OCI-LY3 (cell line): ENCODE measurements around the gene FERMT3.

Experiments
- H2AFZ ChIP-seq: fragments of 200-600, 300-600 bp; shearing (Covaris generic); 2 replicates; pipeline ENCODE4 v1.6.0; 2014; ENCODE audit warnings: antibody characterized with exemption, low read depth, low read length
- H3K27ac ChIP-seq: fragments of 200-600, 300-600 bp; sonication (generic); 2 replicates; pipeline ENCODE4 v1.5.1; 2014; ENCODE audit warnings: mild to moderate bottlenecking, low read length, moderate library complexity, mixed read lengths
- H3K27me3 ChIP-seq: fragments of 200-600, 300-600 bp; sonication (generic); 2 replicates; pipeline ENCODE4 v1.6.1; 2014; ENCODE audit warnings: low read depth, low read length, mixed read lengths
- H3K36me3 ChIP-seq: fragments of 200-600, 300-600 bp; sonication (generic); replicated peaks from 2 replicates; pipeline ENCODE3; 2014; ENCODE audit warnings: low read depth, low read length, mixed read lengths
- H3K4me1 ChIP-seq: fragments of 300-600, 200-600 bp; sonication (generic); 2 replicates; pipeline ENCODE4 v1.6.1; 2014; ENCODE audit warnings: low read length, mixed read lengths
- H3K4me2 ChIP-seq: fragments of 200-600, 300-600 bp; sonication (generic); 2 replicates; pipeline ENCODE4 v1.6.1; 2014; ENCODE audit warnings: low read length, mixed read lengths
- H3K4me3 ChIP-seq: fragments of 300-600, 200-600 bp; sonication (generic); 2 replicates; pipeline ENCODE4 v1.5.1; 2014; ENCODE audit warnings: antibody characterized with exemption, mild to moderate bottlenecking, low read length, moderate library complexity
- H3K79me2 ChIP-seq: fragments of 300-600, 200-600 bp; shearing (Covaris generic); 2 replicates; pipeline ENCODE4 v1.6.1; 2014; ENCODE audit warnings: mild to moderate bottlenecking, low read length, mixed read lengths
- H3K9ac ChIP-seq: fragments of 300-600, 200-600 bp; shearing (Covaris generic); 2 replicates; pipeline ENCODE4 v1.6.0; 2014; ENCODE audit warnings: mild to moderate bottlenecking, low read length, moderate library complexity
- H3K9me3 ChIP-seq: fragments of 200-600, 300-600 bp; shearing (Covaris generic); 2 replicates; pipeline ENCODE4 v1.6.1; 2014; ENCODE audit warnings: low read length, mixed read lengths; ENCODE audit not compliant: insufficient read depth
- H4K20me1 ChIP-seq: fragments of 200-600, 300-600 bp; sonication (generic); 2 replicates; pipeline ENCODE4 v1.6.1; 2016; ENCODE audit warnings: low read length, mixed read lengths; ENCODE audit not compliant: insufficient read depth
- EZH2phosphoT487 ChIP-seq: fragments of 200-600 bp; shearing (Covaris generic); IDR thresholded peaks from 2 replicates; pipeline ENCODE4 v1.6.1; 2018; ENCODE audit warnings: antibody characterized with exemption, mixed run types, low read depth
- TF ChIP-seq, protein P1 (sequence below): fragments of 200-600, 300-600 bp; sonication (generic); IDR thresholded peaks from 2 replicates; pipeline ENCODE4 v1.5.1; 2014; ENCODE audit warnings: antibody characterized with exemption, low read length, low read depth

Gene FERMT3

DNA sequence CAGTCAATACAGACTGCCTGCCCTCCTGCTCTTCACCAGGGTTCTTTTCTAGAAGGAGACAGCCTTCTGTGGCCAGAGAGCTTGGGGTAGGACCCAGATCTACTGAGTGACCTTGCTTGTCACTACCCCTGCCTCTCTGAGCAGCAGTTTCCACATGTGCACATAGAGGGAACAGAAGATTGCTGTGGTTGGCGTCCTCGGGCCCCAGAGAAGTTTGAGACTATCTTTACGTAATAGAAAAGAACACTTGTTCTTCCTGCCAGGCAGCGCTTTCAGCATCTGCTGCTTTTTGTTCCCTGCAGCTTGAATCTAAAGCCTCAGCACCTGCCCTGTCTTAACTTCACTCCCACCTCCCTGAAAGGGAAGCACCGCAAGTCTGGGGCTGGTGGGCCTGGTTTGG lies 32.5 kb downstream of the FERMT3 start:
- Histone ChIP-seq H3K4me1 (peaks cover 62% of the 10 kb centered on the region), H3K9me3 (no peaks in the 10 kb centered on the region), H3K27me3 (no peaks in the 10 kb centered on the region), H3K9ac (peak overlapping the region; percentile 47; the same call in 1 of the 2 replicates), H2AFZ (no peak overlapping the region), H4K20me1 (peaks cover 12% of the 10 kb centered on the region; the same call in 1 of the 2 replicates), H3K36me3 (peaks cover 47% of the 10 kb centered on the region), H3K27ac (peak overlapping the region; percentile 89), H3K79me2 (peaks cover 42% of the 10 kb centered on the region), H3K4me2 (peak overlapping the region; percentile 48), H3K4me3 (no peak overlapping the region)
- TF ChIP-seq EZH2phosphoT487, result no peak
- TF ChIP-seq, protein P1, sequence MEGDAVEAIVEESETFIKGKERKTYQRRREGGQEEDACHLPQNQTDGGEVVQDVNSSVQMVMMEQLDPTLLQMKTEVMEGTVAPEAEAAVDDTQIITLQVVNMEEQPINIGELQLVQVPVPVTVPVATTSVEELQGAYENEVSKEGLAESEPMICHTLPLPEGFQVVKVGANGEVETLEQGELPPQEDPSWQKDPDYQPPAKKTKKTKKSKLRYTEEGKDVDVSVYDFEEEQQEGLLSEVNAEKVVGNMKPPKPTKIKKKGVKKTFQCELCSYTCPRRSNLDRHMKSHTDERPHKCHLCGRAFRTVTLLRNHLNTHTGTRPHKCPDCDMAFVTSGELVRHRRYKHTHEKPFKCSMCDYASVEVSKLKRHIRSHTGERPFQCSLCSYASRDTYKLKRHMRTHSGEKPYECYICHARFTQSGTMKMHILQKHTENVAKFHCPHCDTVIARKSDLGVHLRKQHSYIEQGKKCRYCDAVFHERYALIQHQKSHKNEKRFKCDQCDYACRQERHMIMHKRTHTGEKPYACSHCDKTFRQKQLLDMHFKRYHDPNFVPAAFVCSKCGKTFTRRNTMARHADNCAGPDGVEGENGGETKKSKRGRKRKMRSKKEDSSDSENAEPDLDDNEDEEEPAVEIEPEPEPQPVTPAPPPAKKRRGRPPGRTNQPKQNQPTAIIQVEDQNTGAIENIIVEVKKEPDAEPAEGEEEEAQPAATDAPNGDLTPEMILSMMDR, result no peak

DNA sequence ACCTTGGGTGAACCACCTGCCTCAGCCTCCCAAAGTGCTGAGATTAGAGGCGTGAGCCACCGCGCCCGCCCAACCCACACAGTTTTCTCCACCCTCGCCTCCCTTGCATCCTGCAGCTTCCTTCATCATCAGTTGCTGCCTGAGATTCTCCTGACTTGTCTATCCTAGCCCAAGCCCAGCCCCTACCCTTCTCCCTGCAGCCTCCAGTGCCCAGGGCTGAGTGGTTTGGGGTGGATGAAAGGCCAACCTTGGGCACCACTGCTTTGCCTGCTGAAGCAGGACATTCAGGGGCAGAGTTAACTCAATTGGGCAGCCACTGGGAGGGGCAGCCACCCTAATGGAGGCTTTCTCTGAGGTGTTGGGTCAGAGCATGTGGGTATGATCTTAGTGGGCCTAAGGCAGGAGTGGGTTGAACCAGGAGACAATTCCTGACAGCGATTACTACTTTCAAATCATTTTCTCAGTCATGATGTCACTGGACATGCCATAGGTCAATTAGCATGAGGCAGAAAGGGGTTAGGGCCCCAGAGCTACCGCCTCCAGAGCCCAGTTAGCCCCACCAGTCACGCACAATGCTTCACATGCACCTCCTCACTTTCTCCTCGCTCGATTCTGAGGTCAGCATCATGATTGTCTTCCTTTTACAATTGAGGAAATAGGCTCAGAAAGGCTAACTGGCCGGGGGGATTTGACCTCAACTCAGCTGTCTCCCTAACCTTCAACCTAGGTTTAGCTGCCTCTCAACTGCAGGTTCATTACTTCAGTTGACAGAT lies 33.3 kb downstream of the FERMT3 start:
- H3K4me1 ChIP-seq, result peaks cover 61% of the 10 kb centered on the region
- H3K36me3 ChIP-seq, result peaks cover 50% of the 10 kb centered on the region
- peak overlapping the region; percentile 89 for H3K27ac ChIP-seq
- no peak overlapping the region for H2AFZ ChIP-seq
- peak overlapping the region; percentile 94 for H3K4me3 ChIP-seq
- no peaks in the 10 kb centered on the region for H3K9me3 ChIP-seq
- H3K79me2 ChIP-seq, result peaks cover 49% of the 10 kb centered on the region
- H3K4me2 ChIP-seq, result peak overlapping the region; percentile 99
- peak overlapping the region; percentile 94 for H3K9ac ChIP-seq
- H3K27me3 ChIP-seq, result no peaks in the 10 kb centered on the region
- peaks cover 12% of the 10 kb centered on the region; the same call in 1 of the 2 replicates for H4K20me1 ChIP-seq
- TF ChIP-seq, protein P1, result no peak
- no peak for TF ChIP-seq EZH2phosphoT487

DNA sequence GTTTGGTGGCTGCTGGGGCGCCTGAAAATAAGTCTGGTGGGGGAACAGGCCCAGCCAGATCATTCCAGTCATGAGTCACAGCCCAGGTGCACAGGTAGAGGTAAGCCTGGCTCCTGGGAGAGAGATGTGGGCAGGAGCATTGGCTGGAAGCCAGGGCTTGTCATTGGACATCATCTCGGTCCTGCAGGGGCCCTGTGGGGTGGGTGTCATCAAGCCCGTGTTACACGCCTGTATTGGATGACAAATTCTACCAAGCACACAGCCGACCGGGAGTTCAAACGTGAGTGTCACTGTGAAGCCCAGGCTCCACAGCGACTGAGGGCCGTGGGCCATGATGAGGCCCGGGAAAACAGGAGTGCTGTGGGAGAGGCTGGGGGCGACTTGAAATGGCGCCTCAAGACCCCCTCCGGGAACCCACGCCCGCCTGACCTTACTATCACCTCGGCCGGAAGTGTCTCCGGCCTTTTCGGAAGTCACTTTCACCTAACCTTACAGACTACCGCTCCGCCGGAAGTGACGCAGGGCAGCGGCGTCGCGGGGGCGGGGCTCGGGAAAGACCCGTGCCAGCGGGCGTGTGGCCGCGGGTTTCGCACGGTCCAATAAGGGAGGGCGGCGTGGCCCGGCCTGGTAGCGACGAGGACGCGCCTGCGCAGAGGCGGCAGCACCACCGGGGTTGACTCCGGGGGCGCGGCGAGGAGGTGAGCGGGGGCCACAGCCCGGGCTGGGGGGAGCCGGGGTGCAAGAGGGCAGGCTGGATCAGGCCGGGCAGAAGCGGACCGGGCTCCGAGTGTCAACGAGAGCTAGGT lies 34.1 kb downstream of the FERMT3 start, which contains the start of gene FKBP2:
Gene FKBP2, plus strand, starts transcription at position 661 of the 806 bp plus-strand sequence. CDS start 1,293 bp downstream, outside the sequence.
- Histone ChIP-seq H2AFZ (0 out of 2 replicates have a peak within 1 kb of the TSS, but pooled peaks have one; percentile 35), H4K20me1 (peaks cover 6% of the 10 kb centered on the region; the same call in 1 of the 2 replicates), H3K9ac (peak within 1 kb of the TSS; percentile 94), H3K27ac (peak within 1 kb of the TSS; percentile 89), H3K4me1 (peaks cover 61% of the 10 kb centered on the region), H3K4me2 (peak within 1 kb of the TSS; percentile 99), H3K9me3 (no peaks in the 10 kb centered on the region), H3K27me3 (no peaks in the 10 kb centered on the region), H3K4me3 (peak within 1 kb of the TSS; percentile 94), H3K36me3 (peaks cover 47% of the 10 kb centered on the region), H3K79me2 (peaks cover 50% of the 10 kb centered on the region)
- no peak for TF ChIP-seq EZH2phosphoT487
- TF ChIP-seq, protein P1, result no peak

DNA sequence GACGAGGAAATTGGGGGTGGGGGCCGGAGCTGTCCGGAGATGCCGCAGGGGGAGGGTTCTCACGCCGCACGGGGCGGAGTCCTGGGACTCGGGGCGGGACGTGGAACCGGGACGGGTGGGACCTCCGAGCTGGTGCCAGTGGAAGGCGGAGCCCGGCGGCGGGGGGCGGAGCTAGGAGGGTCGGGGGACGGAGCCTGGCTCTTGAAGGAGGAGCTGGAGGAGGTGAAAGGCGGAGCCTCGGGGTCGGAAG lies 34.6 kb downstream of the FERMT3 start:
- Histone ChIP-seq H3K79me2 (peaks cover 50% of the 10 kb centered on the region), H3K4me3 (peak overlapping the region; percentile 94), H3K4me1 (peaks cover 56% of the 10 kb centered on the region), H3K9ac (peak overlapping the region; percentile 94), H3K36me3 (peaks cover 42% of the 10 kb centered on the region), H3K9me3 (no peaks in the 10 kb centered on the region), H3K4me2 (peak overlapping the region; percentile 99), H4K20me1 (0 out of 2 replicates have a peak, but pooled peaks cover 3% of the 10 kb centered on the region), H3K27ac (peak overlapping the region; percentile 89), H2AFZ (0 out of 2 replicates have a peak overlapping the region, but pooled peaks have one; percentile 35), H3K27me3 (no peaks in the 10 kb centered on the region)
- TF ChIP-seq, protein P1, result no peak
- no peak for TF ChIP-seq EZH2phosphoT487
